GM12872 (cell line): ENCODE data around the gene SPIRE1.

Experiments
- TF ChIP-seq, protein P1 (sequence below): IDR thresholded peaks from 3 replicates; pipeline ENCODE4 v1.5.1; 2011; ENCODE audit warnings: low read depth, mild to moderate bottlenecking, low read length, moderate library complexity; ENCODE audit not compliant: insufficient read depth

Gene SPIRE1

DNA sequence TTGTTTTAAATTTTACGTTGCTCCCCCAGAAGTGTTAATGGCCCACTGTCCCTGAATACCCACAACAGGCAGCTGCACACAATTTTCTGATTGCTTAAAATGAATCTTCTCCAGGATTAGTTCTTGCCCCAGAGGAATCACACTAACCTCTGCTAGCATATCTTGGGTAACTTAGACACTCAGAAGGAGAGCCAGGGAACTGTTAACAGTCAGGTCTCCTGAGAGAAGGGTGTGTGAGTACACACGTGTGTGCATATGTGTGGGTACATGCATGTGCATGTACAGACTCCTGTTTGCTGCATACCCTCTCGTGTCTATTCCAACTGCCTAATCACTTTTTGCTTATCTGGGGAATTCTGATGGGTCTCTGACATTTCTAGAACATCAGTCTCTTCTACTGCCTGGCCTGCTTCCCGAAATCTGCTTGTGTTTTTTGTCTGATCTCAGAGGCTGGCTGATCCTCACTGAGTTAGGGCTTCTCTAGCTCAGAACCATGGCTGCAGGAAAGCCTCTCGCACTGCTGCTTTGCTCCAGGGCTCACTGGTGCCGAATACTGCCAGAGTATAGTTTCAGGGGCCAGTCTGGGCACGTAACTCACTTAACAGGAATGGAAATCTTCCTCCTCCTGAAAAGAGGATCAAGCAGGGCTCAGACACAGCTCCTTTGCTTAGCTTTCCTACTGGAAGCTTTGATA, 187.4 kb downstream of the SPIRE1 start:
- TF ChIP-seq, protein P1, sequence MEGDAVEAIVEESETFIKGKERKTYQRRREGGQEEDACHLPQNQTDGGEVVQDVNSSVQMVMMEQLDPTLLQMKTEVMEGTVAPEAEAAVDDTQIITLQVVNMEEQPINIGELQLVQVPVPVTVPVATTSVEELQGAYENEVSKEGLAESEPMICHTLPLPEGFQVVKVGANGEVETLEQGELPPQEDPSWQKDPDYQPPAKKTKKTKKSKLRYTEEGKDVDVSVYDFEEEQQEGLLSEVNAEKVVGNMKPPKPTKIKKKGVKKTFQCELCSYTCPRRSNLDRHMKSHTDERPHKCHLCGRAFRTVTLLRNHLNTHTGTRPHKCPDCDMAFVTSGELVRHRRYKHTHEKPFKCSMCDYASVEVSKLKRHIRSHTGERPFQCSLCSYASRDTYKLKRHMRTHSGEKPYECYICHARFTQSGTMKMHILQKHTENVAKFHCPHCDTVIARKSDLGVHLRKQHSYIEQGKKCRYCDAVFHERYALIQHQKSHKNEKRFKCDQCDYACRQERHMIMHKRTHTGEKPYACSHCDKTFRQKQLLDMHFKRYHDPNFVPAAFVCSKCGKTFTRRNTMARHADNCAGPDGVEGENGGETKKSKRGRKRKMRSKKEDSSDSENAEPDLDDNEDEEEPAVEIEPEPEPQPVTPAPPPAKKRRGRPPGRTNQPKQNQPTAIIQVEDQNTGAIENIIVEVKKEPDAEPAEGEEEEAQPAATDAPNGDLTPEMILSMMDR = no peak

DNA sequence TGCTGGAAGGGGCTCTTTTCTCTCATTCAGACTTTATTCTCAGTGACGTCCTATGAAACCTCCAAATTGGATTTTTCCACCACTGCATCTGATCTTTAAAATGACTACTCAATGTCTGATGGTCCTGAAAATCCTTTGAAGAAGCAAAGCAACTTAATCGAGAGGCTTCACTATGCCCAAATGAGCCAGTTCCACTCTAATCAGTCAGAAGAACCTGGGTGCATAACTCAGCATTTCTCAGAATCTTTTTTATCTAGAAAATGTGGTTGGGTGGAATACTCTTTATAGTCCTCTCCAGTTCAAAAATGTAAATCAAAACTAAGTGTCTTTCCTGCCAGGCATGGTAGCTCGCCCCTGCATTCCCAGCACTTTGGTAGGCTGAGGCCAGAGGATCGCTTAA, 189.5 kb downstream of the SPIRE1 start:
- TF ChIP-seq, protein P1 = no peak

DNA sequence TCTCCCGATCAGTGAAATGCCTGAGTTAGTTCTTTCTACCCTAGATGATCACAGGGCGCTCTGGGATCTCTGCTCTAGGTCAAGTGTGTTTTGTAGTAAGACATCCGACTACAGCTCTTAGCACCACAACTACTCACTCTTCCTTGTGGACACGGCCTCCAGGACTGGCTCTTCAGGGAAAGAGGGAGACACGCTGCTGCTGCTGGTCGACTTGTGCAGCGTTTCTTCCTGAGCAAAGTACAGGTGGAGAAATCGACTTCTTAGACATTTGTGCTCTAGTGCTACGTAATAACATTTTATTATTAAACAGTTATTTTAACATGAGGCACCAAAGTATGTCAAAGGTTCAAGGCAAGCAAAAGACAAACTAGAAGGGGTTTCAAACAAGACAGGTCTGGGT, 193.2 kb downstream of the SPIRE1 start:
- TF ChIP-seq, protein P1 = no peak

DNA sequence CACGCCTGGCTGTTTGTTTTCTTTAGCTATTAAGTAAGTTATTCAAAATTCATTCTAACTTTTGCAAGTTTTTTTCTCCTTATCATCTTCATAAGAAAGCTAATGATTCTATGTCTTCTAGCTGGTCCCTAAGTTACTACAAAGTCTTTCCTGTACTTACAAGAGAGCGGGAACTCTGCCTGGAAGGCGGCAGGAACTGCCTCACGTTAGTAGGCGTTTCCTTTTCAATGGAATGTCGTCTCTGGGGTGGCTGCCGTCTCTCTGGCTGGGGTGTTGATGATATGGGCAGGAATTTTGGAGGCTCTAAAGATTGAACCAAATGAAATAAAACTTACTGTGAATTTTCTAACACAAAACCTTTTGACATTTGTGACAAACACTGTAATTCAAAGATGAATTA, 194.7 kb downstream of the SPIRE1 start:
- TF ChIP-seq, protein P1 = no peak

DNA sequence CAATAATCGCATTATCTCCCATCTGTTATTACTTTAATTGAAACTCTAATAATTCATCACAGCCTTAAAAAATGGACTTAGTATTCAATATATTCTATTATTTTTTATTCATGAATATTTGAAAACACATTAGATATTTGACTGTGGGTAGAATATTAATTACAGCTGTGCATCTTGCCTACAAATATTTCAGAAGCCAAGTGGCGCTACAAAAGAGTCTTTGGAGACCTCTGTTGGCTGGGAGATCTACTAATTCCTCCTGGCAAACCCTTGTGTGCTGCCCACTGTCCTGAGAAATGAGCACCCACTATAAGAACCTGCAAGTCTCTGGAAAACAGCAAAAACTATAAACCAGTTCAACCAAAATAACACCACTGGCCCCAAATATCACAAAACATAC, 195.7 kb downstream of the SPIRE1 start:
- TF ChIP-seq, protein P1 = no peak

DNA sequence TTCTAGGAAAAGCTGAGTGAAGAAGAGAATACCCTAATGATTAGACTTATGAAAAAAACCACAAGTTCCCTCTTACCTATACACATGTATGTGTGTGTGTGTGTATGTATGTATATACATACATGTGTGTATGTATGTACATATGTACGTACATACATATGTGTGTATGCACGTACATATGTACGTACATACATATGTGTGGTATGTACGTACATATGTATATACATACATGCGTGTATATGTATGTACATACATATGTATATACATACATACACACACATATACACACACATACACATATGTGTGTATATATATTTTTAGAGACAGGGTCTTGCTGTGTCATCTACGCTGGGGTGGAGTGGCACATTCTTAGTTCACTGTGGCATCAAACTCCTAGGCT, 196.6 kb downstream of the SPIRE1 start:
- TF ChIP-seq, protein P1 = no peak

DNA sequence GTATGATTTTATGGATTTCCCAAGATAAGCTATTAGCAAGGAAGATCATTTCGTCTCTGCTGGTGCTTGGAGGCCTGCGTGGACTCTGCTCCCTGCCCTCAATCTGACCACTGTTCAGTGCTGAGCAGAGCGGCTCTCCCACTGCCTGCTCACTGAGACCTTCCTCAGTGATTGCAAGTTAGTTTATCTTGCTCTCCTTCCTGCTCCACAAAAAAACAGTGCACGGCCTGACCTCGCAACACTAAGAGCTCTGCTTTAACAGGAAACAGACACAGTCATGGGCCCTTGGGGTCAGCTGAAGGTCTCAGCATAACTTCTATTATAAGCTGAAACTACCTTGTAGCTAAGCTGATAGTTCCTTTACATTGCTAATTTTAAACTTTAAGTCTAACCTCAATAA, 197.0 kb downstream of the SPIRE1 start:
- TF ChIP-seq, protein P1 = no peak
